Neural progenitor cell (in vitro differentiated cells): Measurements from ENCODE around the gene RYR1. TPM values are rescaled to one million over a fixed set of nuclear protein-coding genes. Genes with fewer than 3 reads are reported as not detected.

Experiments
- DNase-seq: peaks from one replicate; pipeline ENCODE4 v3.0.0-alpha.2; 2016; ENCODE audit warnings: low spot score
- H2AFZ ChIP-seq: fragments of 200-600 bp; sonication (generic); replicated peaks from 2 replicates; pipeline ENCODE4 v1.6.1; 2016; ENCODE audit warnings: antibody characterized with exemption
- H3F3A ChIP-seq: fragments of 200-600 bp; sonication (generic); 2 replicates; pipeline ENCODE4 v1.6.1; 2016; ENCODE audit warnings: antibody characterized with exemption, low read depth
- H3K27ac ChIP-seq: fragments of 200-600 bp; sonication (generic); 2 replicates; pipeline ENCODE4 v1.5.1; 2016; ENCODE audit warnings: mild to moderate bottlenecking
- H3K27me3 ChIP-seq: fragments of 200-600 bp; sonication (generic); 2 replicates; pipeline ENCODE4 v1.6.1; 2016; ENCODE audit warnings: mild to moderate bottlenecking, moderate library complexity
- H3K36me3 ChIP-seq: fragments of 200-600 bp; sonication (generic); 2 replicates; pipeline ENCODE4 v1.5.1; 2016
- H3K4me1 ChIP-seq: fragments of 200-600 bp; sonication (generic); 2 replicates; pipeline ENCODE4 v1.6.1; 2016; ENCODE audit warnings: mixed run types
- H3K4me2 ChIP-seq: fragments of 200-600 bp; sonication (generic); 2 replicates; pipeline ENCODE4 v1.6.1; 2016
- H3K4me3 ChIP-seq: fragments of 200-600 bp; sonication (generic); 2 replicates; pipeline ENCODE4 v1.5.1; 2016
- H3K79me2 ChIP-seq: fragments of 200-600 bp; sonication (generic); 2 replicates; pipeline ENCODE4 v1.6.1; 2016; ENCODE audit warnings: low read depth
- H3K9ac ChIP-seq: fragments of 200-600 bp; sonication (generic); 2 replicates; pipeline ENCODE4 v1.6.1; 2016
- H3K9me3 ChIP-seq: fragments of 200-600 bp; sonication (generic); 2 replicates; pipeline ENCODE4 v1.5.1; 2016; ENCODE audit warnings: low read depth
- H4K20me1 ChIP-seq: fragments of 200-600 bp; sonication (generic); 2 replicates; pipeline ENCODE4 v1.6.1; 2016; ENCODE audit warnings: low read depth
- H3K27ac Mint-ChIP-seq: 3 replicates; pipeline ENCODE4 v1.8.0; 2021; ENCODE audit warnings: mixed read lengths
- H3K27me3 Mint-ChIP-seq: 2 replicates; pipeline ENCODE4 v1.8.0; 2022; ENCODE audit warnings: low read depth, mild to moderate bottlenecking, inconsistent platforms, moderate library complexity, mixed read lengths; ENCODE audit not compliant: insufficient read depth
- H3K36me3 Mint-ChIP-seq: 3 replicates; pipeline ENCODE4 v1.8.0; 2021; ENCODE audit warnings: mixed read lengths
- H3K4me1 Mint-ChIP-seq: 3 replicates; pipeline ENCODE4 v1.8.0; 2021; ENCODE audit warnings: mixed read lengths
- H3K4me3 Mint-ChIP-seq: 3 replicates; pipeline ENCODE4 v1.8.0; 2021; ENCODE audit warnings: mild to moderate bottlenecking, moderate library complexity, mixed read lengths
- H3K9me3 Mint-ChIP-seq: 3 replicates; pipeline ENCODE4 v1.8.0; 2020; ENCODE audit warnings: mixed read lengths
- CTCF ChIP-seq: fragments of 200-600 bp; sonication (generic); IDR thresholded peaks from 2 replicates; pipeline ENCODE4 v1.5.1; 2017; ENCODE audit warnings: antibody characterized with exemption, mild to moderate bottlenecking
- EZH2 ChIP-seq: fragments of 200-600 bp; sonication (generic); IDR thresholded peaks from 2 replicates; pipeline ENCODE4 v1.6.1; 2017; ENCODE audit warnings: antibody characterized with exemption, mild to moderate bottlenecking, moderate library complexity
- EZH2phosphoT487 ChIP-seq: fragments of 200-600 bp; sonication (generic); IDR thresholded peaks from 2 replicates; pipeline ENCODE4 v1.6.1; 2017; ENCODE audit warnings: antibody characterized with exemption
- total RNA-seq: library from RNA; depleted of rRNA; stranded (reverse); fragments of >200 nt; gene quantifications from 2 replicates; pipeline ENCODE4 v1.2.3, GENCODE V29; 2015; ENCODE audit warnings: low replicate concordance

RYR1 gene
- total RNA-seq, 1 donor from 2014 or later, result 0.60 TPM

GRCh38 chr19:38618590-38619360 is 185.3 kb downstream of the RYR1 start, which contains the start of gene EIF3K:
Gene EIF3K, plus strand, starts transcription at chr19:38619188. Its CDS starts 81 bp downstream, at chr19:38619269.
- H3K9me3 ChIP-seq, result no peaks in the 10 kb centered on the region
- H3K9ac ChIP-seq, result peak within 1 kb of the TSS; percentile 90
- H2AFZ ChIP-seq, result peak within 1 kb of the TSS; percentile 44
- H3K27me3 ChIP-seq, result no peaks in the 10 kb centered on the region
- Mint-ChIP-seq H3K9me3 (no peaks in the 10 kb centered on the region), H3K36me3 (peaks cover 11% of the 10 kb centered on the region), H3K27me3 (peaks cover 2% of the 10 kb centered on the region), H3K4me3 (peak within 1 kb of the TSS; percentile 100), H3K4me1 (peaks cover 19% of the 10 kb centered on the region), H3K27ac (peak within 1 kb of the TSS; percentile 90)
- peaks cover 11% of the 10 kb centered on the region for H3F3A ChIP-seq
- H3K4me2 ChIP-seq, result peak within 1 kb of the TSS; percentile 85
- TF ChIP-seq EZH2phosphoT487 (no peak), CTCF (no peak), EZH2 (no peak)
- peaks cover 25% of the 10 kb centered on the region for H3K79me2 ChIP-seq
- H4K20me1 ChIP-seq, result peaks cover 6% of the 10 kb centered on the region
- peak within 1 kb of the TSS; percentile 76 for H3K4me3 ChIP-seq
- H3K4me1 ChIP-seq, result peaks cover 10% of the 10 kb centered on the region
- no peak within 1 kb of the TSS for H3K27ac ChIP-seq
- peak; percentile 100 for DNase-seq
- H3K36me3 ChIP-seq, result peaks cover 5% of the 10 kb centered on the region

- no peaks in the 10 kb centered on the region for H3K9me3 ChIP-seq
- H3F3A ChIP-seq, result peaks cover 11% of the 10 kb centered on the region
- TF ChIP-seq CTCF (no peak), EZH2phosphoT487 (no peak), EZH2 (no peak)
- H3K9ac ChIP-seq, result peak overlapping the region; percentile 90
- H3K27me3 Mint-ChIP-seq, result peaks cover 2% of the 10 kb centered on the region
- peaks cover 6% of the 10 kb centered on the region for H4K20me1 ChIP-seq
- peaks cover 19% of the 10 kb centered on the region for H3K4me1 Mint-ChIP-seq
- no peak overlapping the region for H3K27ac ChIP-seq
- H2AFZ ChIP-seq, result peak overlapping the region; percentile 35
- peak overlapping the region; percentile 90 for H3K27ac Mint-ChIP-seq
- H3K36me3 ChIP-seq, result peaks cover 5% of the 10 kb centered on the region
- peaks cover 11% of the 10 kb centered on the region for H3K36me3 Mint-ChIP-seq
- H3K27me3 ChIP-seq, result no peaks in the 10 kb centered on the region
- peak overlapping the region; percentile 76 for H3K4me3 ChIP-seq
- peaks cover 25% of the 10 kb centered on the region for H3K79me2 ChIP-seq
- H3K4me2 ChIP-seq, result peak overlapping the region; percentile 81
- no peak for DNase-seq
- H3K9me3 Mint-ChIP-seq, result no peaks in the 10 kb centered on the region
- peaks cover 10% of the 10 kb centered on the region for H3K4me1 ChIP-seq
- H3K4me3 Mint-ChIP-seq, result peak overlapping the region; percentile 100
These were observed 186.1 kb downstream of the RYR1 start for GRCh38 chr19:38619361-38620174.

GRCh38 chr19:38624822-38625221 is 191.3 kb downstream of the RYR1 start:
- no peaks in the 10 kb centered on the region for H3K27me3 ChIP-seq
- peaks cover 5% of the 10 kb centered on the region for H3K36me3 ChIP-seq

More at GRCh38 chr19:38624822-38625221, 191.3 kb downstream of the RYR1 start:
- Mint-ChIP-seq H3K36me3 (peaks cover 17% of the 10 kb centered on the region), H3K27ac (no peak overlapping the region), H3K4me1 (peaks cover 2% of the 10 kb centered on the region), H3K27me3 (no peaks in the 10 kb centered on the region), H3K9me3 (no peaks in the 10 kb centered on the region), H3K4me3 (no peak overlapping the region)
- no peak overlapping the region for H3K27ac ChIP-seq
- peaks cover 17% of the 10 kb centered on the region for H3K79me2 ChIP-seq
- no peak overlapping the region for H2AFZ ChIP-seq
- H3K4me3 ChIP-seq, result no peak overlapping the region
- peaks cover 4% of the 10 kb centered on the region for H3F3A ChIP-seq
- no peak for DNase-seq
- TF ChIP-seq CTCF (no peak), EZH2phosphoT487 (no peak), EZH2 (no peak)
- H3K4me1 ChIP-seq, result peaks cover 1% of the 10 kb centered on the region
- peaks cover 2% of the 10 kb centered on the region for H4K20me1 ChIP-seq
- H3K9ac ChIP-seq, result no peak overlapping the region
- H3K9me3 ChIP-seq, result no peaks in the 10 kb centered on the region
- no peak overlapping the region for H3K4me2 ChIP-seq
